CD1c-positive myeloid dendritic cell (primary cell): ENCODE data around the gene MTO1.
"Not testable (repeated sequence)": the region's sequence is repeated elsewhere in the genome, so short reads cannot be mapped to it uniquely, and the experiment has no call there.

Experiments
- DNase-seq: peaks from one replicate; pipeline ENCODE4 v3.0.0-alpha.2; 2016; ENCODE audit errors: extremely low spot score

MTO1 gene, protein sequence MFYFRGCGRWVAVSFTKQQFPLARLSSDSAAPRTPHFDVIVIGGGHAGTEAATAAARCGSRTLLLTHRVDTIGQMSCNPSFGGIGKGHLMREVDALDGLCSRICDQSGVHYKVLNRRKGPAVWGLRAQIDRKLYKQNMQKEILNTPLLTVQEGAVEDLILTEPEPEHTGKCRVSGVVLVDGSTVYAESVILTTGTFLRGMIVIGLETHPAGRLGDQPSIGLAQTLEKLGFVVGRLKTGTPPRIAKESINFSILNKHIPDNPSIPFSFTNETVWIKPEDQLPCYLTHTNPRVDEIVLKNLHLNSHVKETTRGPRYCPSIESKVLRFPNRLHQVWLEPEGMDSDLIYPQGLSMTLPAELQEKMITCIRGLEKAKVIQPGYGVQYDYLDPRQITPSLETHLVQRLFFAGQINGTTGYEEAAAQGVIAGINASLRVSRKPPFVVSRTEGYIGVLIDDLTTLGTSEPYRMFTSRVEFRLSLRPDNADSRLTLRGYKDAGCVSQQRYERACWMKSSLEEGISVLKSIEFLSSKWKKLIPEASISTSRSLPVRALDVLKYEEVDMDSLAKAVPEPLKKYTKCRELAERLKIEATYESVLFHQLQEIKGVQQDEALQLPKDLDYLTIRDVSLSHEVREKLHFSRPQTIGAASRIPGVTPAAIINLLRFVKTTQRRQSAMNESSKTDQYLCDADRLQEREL

DNA sequence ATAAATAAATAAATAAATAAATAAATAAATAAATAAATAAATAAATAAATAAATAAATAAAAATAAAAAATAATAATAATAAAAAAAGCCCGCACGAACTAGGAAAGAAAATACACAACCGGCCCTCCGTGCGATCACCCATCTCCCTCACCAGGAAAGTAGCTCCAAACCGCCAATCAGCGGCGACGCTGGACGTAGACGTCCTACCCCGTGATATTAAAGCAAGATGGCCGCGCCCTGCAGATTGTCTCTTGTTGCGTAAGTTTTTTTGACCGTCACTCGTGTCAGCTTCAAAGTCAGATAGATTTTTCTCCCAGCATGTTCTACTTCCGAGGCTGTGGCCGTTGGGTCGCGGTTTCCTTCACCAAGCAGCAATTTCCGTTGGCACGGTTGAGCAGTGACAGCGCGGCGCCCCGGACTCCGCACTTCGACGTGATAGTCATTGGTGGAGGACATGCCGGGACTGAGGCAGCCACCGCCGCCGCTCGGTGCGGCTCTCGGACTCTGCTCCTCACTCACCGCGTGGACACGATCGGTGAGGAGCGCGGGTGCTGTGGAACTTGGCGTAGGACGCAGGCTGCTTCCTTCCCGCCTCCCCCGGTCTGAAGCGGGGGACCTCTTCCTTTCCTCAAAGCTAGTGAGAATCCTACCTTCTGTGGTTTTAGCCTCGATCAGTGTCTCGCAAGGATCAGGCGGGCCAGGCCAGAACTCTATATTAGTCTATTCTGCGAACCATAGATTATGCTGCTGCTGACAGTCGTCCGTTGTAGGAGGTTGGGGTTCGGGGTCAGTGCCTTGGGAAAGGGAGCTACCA lies at the start of gene MTO1:
Gene MTO1 (plus strand): TSS at position 201 of the 814 bp plus-strand sequence. CDS start 118 bp downstream, at position 319.
- DNase-seq, result peak; percentile 95

DNA sequence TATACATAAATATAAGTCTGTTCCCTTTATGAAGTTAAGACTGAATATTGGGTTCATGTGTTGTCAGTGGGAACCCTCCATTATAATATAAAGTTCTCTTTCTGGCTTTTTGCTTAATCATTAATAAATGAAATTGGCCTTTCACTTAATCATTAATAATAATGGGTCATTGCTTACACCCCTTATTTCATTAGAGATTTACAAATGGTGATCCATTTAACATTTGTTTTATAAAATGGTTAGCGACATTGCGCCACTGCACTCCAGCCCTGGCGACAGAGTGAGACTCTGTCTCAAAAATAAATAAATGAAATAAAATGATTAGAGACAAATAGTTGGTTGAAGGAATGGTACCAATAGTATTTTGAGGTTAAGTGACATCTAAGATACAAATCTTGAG lies 48.4 kb upstream of the MTO1 start:
- no peak for DNase-seq

DNA sequence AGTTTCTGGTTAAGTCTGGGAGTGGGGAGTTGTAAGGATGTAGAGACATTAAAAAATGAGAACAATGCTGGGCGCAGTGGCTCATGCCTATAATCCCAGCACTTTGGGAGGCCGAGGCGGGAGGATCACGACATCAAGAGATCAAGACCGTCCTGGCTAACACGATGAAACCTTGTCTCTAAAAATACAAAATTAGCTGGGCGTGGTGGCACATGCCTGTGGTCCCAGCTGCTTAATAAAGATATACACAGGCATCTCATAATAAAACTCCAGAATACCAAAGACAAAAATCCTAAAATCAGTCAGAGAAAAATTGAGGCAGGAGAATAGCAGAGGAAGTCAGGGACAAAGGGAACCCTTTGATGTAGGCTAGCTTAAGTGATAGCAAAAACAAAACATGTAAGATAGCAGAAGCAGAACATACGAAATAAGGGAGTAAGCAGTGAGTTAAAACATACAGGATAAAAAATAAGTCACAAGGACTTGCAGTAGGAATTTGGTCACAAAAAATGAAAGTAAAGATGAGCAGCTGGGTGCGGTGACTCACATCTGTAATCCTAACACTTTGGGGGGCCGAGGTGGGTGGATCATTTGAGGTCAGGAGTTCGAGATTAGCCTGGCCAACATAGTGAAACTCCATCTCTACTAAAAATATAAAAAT lies 43.3 kb upstream of the MTO1 start:
- DNase-seq, result no peak

DNA sequence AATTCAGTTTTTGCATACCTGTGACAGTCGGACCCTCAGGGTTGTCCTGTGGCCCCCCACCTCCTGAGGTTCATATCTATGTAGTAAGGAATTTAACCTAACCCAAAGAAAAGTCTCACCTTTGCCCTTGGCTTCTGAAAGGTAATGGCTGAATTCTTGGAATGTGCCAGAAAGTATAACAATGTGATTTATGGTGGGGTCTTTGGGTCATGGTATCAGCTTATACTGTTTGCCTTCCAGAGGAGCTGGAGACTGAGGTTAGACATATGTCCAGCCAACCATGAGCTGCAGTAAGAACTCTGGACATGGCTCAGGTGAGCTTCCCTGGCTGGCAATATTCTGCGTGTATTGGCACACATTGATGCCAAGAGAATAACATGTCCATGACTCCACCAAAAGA lies 40.0 kb upstream of the MTO1 start:
- DNase-seq, result no peak

DNA sequence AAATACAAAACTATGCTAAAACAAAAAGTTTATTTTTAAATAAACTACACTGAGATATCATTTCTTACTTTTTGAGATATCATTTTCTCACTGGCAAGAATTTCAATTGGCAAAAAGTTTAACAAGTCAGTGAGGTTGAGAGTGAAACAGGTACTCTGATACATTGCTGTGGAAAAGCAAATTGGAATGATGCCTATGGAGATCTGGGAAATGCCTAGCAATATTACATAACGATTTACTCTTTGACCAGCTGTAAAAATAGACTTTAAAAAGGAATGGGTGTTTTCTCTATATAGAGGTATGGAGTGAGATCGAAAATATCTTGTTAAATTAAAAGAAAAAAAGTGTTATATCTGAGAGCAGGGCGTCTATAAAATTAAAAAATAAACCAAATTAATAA lies 26.3 kb upstream of the MTO1 start:
- DNase-seq, result no peak

DNA sequence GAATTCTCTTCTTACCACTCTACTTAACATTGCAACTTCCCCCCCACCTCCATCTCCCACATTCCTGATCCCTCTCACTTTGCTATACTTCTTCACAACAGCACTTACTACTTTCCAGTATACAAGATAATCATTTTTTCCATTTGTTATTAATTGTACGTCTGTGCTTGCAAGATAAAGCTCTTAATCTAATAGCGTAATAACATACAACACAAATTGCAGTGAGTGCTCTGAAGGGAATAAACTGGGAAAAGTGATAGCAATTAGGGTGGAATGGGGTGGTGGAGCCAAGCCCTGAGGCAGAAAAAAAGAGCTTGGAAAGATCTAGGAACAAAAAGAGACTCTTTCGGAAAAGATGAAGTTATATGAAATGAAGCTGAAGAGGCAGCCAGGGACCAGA lies 18.0 kb upstream of the MTO1 start:
- no peak for DNase-seq

DNA sequence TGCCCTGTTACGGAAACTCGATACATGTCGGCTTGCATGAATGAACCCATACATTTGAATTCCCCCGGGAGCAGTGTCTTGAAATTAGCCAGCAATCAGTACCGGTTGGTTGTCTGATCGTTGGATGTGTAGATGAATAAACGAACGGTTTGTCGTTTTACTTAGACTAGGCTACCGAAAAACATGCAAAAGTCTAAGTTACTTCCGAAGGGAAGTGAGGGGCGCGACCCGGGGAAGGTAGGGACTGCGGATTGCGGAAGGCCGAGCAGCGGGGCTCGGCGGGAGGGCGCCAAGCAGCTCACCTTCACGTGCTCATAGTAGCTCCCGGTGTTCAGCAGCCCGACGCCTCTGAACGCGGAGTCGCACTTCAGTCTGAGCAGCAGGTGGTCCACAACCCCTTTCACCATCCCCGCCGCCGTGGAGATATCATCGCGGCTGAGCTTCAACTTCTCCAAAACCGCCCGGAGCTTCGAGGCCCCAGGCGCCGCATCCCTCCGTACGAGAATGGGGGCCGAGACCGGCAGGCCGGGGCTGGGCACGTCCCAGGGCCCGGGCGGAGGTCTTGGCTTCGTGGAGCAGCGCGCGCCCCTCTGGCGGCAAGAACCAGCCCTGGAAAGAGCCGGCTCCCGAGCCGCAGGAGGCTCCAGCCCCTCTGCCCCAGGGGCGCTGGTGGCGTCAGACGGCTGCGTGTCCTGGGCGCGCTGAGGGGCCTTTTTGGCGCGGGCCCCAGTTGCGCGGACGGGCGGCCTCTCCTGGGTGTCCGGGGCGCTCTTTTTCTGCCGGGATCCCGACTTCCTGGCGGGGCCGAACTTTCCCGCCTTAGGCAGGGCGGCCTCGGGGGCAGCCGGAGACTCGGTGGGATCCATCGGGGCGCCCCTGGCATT lies 10.1 kb upstream of the MTO1 start:
- DNase-seq, result peak; percentile 66

DNA sequence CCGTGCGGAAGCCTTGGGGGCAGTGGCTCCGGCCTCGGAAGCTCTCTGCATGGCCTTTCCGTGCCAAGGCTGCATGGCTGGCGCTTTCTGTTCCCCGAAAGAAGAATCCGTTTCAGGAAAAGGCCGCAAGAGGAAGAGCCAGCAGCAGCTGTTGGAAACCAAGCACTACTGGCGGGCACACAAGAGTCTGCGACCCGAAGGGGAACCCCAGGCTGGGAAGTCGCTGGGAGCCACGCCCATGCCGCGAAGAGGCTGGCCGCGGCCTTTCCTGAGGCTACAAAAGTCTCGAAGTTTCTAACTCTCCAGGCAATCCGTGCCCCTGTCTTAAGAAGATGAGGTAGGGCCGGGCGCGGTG lies 9.5 kb upstream of the MTO1 start, which contains the start of gene CGAS:
Gene CGAS (minus strand): TSS at position 191 of the 355 bp plus-strand sequence. CDS start 116 bp downstream, at position 75.
- peak; percentile 93 for DNase-seq

DNA sequence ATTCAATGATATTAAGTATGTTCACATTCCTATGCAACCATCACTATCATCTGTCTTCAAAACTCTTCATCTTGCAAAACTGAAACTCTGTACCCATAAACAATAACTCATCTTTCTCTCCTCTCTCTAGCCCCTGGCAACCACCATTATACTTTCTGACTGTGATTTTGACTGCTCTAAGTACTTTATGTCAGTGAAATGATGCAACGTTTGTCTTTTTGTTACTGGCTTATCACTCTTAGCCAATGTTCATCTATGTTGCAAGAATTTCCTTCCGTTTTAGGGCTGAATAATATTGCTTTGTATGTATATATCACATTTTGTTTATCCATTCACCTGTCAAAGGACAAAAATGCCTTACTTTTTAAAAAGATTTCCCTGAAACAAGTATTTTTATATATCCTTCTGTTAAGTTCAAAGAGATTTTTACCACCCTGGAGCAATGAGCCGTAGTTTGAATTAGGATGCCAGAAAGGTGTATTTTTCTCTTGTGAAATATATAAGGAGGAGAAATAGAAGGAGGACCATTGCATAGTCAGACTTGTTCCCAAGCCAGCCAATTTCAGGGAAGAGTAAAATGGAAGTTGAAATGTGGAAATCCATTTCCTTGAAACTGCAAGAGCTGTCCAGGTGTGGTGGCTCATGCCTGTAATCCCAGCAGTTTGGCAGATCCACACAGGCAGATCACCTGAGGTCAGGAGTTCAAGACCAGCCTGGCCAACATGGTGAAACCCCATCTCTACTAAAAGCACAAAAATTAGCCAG lies 5.5 kb upstream of the MTO1 start:
- DNase-seq, result peak; percentile 75

DNA sequence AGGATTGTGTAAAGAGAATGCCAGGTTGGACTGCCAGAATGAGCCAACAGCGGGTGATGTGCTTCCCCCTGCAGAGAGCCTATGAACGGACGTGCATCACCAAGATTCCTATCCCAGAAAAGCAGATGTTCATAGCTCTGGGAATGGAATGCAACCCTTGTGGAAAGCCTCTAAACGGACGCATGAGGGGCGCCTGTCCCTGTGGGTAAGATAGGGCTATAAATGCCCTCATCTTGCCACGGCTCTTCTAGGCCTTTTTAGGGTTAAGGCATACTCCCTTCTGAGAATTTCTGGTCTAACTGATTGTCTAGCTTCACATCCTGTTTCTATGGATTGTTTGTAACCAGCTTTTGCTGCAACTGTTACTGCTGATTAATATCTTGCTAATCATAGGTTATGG lies 2.1 kb upstream of the MTO1 start:
- DNase-seq, result not testable (repeated sequence)

DNA sequence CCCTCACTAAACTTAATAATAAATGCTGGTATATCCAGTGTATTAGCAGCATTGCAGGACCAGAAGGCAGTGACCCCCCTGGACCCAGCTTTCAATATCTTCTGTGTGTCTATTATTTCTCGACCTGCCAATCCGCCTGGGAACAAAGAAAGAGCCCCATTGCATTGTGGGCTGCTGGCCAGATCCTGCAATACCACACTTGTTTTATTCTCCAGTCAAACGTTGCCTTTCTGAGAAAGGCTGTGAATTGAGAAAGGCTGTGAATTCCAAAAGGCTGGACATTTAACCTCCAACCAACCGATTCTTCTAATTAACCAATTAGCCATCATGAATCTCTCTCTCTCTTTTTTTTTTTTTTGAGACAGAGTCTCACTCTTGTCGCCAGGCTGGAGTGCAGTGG lies 1.5 kb upstream of the MTO1 start:
- no peak for DNase-seq

DNA sequence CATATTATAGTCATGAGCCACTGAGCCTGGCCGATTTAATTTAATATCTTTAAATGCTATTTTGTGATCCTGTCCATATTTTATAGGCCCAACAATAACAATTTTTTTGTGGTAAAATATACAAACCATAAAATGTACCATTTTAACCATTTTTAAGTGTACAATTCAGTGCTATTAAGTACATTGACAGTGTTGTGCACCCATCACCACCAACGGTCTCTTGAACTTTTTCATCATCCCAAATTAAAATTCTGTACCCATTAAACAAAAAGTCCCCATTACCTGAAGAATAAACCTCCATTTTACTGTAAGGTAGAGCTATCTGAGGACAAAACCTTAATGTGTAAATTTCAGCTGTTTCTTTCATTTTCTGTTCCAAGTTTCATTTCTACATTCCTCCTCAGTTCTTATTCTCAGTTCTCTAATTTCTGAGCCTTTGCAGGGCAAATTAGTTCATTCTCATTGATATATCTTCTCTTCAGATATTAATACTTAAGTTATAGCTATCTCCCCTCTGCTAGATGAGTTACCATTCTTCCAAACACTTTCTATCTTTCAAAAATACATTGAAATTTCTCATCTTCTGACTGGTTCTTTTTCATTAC lies 10.3 kb downstream of the MTO1 start:
- peak; percentile 75 for DNase-seq

DNA sequence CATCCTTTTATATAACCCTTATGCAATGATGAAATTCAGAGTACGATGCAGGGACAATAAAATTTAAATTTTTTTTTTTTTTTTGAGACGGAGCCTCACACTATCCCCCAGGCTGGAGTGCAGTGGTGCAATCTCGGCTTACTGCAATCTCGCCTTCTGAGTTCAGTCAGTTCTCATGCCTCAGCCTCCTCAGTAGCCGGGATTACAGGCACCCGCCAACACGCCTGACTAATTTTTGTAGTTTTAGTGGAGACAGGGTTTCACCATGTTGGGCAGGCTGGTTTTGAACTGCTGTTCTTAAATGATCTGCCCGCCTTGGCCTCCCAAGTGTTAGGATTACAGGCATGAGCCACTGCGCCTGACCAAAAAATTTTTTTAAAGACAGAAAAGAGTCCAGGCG lies 15.2 kb downstream of the MTO1 start:
- no peak for DNase-seq

DNA sequence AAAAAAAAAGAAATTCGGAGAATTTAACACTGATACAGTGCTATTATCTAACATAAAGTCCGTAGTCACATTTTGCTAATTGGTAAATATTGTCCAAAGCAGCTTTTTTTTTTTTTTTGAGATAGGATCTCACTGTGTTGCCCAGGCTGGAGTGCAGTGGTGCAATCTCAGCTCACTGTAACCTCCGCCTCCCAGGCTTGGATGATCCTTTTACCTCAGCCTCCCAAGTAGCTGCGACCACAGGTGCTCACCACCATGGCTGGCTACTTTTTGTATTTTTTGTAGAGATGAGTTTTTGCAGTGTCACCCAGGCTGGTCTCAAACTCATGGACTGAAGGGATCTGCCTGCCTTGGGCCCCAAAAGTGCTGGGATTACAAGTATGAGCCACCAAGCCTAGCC lies 15.9 kb downstream of the MTO1 start:
- no peak for DNase-seq

DNA sequence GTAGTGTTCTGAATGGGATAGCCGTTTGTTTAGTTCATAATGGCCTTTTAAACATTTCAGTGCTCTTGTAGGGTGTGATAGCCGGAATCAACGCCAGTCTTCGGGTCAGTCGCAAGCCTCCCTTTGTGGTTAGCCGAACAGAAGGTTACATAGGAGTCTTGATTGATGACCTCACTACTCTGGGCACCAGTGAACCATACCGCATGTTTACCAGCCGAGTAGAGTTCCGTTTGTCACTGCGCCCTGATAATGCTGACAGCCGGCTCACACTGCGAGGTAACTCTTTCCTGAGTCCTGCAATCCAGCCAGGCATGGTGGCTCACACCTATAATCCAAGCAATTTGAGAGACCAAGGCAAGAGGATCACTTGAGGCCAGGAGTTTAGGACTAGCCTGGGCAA lies 20.4 kb downstream of the MTO1 start:
- DNase-seq, result no peak

DNA sequence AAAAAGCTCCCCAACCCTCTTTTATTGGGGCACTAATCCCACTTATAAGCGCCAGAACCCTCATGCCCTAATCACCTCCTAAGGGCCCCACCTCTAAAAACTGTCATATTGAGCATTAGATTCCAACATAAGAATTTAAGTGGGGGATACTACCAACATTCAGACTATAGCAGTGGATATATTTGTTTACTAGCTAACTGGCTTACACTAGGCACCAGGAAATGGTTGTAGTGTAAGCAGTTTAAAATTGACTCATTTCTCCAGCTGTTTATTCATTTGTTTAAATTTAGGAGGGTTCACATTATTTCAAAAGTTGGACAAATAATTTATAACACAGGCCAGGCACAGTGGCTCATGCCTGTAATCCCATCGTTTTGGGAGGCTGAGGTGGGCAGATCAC lies 22.9 kb downstream of the MTO1 start:
- DNase-seq, result no peak

DNA sequence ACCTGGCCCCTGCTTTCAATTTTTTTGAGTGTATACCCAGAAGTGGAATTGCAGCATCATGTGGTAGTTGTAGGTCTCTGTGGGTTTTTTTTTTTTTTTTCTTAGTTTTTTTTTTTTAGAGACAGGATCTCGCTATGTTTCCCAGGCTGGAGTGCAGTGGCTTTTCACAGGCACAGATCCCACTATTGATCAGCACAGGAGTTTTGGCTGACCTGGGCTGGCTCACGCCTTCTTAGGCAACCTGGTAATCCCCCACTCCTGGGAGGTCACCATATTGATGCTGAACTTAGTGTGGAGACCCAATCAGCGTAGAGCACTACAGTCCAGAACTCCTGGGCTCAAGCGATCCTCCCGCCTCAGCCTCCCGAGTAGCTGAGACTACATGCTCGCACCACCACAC lies 25.9 kb downstream of the MTO1 start:
- no peak for DNase-seq

DNA sequence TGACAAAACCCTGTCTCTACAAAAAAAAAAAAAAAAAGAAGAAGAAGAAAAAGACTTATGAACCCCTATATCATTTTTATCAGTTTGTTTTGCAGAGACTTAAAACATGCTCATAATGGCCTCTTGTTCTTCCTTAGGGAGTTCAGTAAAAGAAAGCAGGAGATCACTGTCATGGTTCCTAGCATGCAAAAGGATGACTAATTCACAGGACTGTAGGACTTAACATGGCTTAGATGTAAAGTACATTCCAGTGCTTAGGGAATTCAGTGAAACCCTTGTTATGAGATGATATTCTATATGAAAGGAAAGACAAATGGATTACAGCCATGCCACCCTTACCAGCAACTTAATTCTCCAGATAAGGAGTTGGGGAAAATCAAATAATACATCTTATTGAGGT lies 29.8 kb downstream of the MTO1 start:
- DNase-seq, result no peak

DNA sequence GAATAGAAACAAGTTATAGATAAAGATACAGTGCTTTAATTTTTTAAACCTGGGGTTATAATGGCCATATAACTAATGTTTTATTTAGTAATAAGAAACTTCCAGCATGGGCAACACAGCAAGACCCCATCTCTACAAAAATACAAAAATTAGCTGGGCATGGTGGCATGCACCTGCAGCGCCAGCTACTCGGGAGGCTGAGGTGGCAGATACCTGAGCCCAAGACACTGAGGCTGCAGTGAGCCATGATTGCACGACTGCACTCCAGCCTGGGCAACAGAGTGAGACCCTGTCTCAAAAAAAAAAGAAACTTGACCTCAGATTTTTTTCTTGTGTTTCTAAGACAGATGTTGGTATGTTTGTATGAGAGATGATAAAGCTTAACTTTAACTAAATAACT lies 36.4 kb downstream of the MTO1 start:
- DNase-seq, result no peak
